ENCODE data around the gene AKNAD1. TPM values are rescaled to one million over a fixed set of nuclear protein-coding genes. Genes with fewer than 3 reads are reported as not detected.

AKNAD1 gene
- total RNA-seq, 2 donors from 2014 or later: not detected

DNA sequence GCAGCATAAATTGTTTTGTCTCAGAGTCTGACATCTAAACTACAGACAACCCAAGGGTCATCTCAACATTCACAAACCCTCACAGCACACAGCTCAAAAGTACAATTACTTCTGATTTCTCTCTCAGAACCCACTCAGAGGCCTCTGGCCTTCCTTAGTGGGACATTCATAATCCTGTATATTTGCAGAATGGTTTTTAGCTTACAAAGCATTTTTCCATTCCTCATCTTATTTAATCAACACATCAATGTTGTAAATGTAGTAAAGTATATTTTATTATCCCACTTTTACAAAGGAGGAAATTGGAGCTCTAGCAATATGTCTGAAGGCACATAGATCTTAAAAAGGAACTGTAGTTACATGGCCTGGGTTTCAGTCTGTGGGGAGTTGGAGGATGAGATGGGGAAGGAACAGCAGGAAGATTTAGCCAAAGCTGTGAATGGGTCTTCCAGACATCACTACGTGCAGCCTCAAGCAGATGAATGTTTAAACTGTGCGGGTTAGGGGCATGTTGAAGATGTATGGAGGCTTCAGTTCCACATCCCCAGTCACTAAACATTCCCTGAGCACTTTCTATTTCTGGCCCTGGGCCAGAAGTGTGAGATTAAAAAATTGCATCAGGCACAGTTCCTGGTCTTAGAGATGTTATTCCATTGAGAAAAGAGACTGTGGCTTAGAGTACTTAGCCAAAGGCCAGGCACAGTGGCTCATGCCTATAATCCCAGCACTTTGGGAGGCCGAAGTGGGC is 13.3 kb downstream of the AKNAD1 start:
- ATAC-seq: no peak

DNA sequence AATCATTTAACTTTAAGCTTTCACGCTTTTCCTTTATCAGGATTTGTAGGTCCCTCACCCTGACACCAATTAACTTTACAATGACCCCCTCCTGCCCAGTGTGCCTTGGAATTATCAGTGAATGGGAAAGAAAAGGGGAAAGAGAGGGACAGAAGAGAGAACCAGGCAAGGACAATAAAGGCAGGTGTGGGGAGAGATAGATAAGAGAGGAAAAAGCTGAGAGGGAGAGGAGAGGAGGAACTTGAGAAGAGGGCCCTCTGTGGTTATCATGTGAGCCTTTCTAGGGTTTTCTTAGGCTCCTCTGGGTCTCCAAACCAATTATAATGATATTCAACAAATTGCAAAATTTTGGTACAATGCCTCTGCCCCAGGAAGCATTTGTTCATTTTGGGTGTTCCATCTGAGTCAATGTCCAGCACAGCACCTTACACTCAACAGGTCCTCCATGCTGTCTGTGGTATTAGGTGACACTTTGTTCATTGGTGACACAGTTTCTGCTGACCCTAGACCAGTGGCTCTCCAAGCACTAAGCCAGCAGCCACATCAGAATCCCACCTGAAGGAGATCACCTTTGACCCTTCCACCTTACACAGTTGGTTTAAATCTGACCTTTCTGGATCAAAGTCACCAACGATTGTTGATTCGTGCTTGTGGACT is 14.2 kb downstream of the AKNAD1 start:
- intact Hi-C loops (cut with DNase I): loop anchor here in 1 of 2 donors (5.0 kb wide), 1 partner anchor 35 kb away; the partner anchor contains the start of gene GPSM2
- DNase-seq (no peak), ATAC-seq (no peak)

More for the DNA sequence above, 13.3 kb downstream of the AKNAD1 start:
- DNase-seq: no peak
- intact Hi-C loops (cut with DNase I): loop anchor here in 1 of 2 donors (5.0 kb wide), 1 partner anchor 34 kb away; the partner anchor contains the start of gene GPSM2

DNA sequence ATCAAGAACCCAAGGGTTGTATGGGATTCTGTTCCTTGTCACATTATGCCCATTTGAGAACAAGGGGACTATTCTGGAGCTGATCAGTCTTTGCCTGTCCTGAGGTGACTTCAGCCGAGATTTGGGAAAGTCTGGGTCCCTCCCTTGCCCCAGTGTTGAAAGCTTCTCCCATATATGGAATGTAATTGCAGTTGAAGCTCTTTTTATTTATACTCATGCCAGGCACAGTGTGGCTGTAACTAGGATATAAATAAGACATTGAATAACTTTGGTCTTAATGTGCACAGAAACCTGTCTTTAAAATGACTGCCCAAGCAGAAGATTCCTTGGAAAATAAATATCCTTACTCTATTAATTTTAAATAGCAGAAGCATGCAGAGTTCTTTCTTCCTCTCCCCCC is 15.2 kb downstream of the AKNAD1 start:
- ATAC-seq (peak; percentile 79 to 82), DNase-seq (no peak)
- intact Hi-C loops (cut with DNase I): loop anchor here in 1 of 2 donors (5.0 kb wide), 1 partner anchor 36 kb away; the partner anchor contains the start of gene GPSM2

DNA sequence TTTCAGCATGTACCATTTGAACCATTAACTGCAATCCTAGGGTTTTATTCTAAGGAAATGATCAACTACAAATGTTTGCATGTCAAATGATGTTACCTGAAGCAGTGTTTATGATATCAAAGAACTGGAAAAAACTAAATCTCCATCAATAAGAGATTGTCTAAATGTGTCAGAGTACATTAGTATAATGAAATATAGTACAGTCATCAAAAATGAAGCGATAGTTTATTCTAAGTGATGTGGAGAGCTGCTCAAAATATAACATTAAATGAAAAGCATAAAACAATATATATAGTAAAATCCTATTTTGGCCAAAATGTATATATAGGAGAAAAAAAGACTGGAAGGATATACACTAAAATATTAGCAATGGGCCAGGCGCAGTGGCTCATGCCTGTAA is 24.0 kb downstream of the AKNAD1 start:
- intact Hi-C loops (cut with DNase I): no loop called here
- no peak for DNase-seq
- ATAC-seq: no peak

DNA sequence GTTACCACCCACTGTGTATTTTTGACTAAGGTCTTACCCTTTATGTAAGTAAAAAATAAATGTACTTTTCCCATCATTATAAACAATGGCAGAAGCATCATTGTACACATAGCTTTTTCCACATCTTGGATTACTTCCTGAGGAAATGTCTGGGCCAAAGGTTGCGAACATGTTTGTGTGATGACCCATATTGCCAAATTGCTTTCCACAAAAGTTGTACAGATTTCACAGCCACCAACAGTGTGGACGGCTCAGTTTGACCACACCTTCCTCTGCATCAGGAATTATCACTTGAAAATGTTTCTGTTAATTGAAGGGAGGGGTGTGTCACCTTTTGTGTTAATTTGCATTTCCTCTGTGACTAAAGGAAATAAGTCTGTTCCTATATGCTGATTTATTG is 25.7 kb downstream of the AKNAD1 start:
- intact Hi-C loops (cut with DNase I): no loop called here
- DNase-seq (no peak), ATAC-seq (no peak)

DNA sequence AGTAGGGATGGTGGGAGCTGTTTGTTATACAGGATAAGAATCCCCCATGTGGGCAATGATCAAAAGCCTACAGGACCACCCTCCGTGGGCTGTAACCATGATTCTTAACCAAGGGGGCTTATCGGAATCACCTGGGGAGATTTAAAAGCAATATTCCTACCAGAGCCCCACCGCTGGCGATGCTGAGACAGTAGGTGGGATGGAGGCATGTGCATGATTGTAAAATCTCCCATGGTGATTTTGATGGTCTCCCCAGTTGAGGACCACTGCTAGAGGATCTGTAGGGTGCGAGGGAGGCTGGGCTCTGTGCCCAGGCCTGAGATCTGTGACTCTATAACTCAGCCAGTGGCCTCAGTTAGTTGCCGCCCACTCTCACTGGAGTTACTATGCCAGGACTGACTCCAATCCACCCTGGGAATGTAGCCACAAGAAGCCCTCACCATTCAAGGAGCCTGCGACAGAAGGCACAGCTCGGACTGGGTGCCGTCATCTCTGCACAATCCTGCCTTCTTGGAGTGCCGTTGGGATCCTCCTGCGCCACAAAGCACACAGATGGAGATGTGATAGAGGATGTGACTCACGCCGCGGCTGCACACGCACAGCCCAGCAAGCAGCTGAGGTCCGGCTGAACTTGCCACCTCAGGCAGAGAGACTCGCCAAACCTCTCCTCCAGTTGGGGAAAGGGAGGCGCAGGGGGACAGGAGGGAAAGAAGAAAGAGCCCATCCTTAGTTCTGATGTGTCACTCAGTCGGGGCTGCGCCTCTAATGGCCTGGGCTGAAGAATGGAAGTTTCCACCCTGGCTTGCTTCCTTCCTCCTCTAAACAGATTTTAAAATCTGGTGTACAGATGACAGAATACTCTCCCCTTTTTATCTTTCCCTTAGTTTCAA is 26.5 kb downstream of the AKNAD1 start:
- peak; percentile 86 for DNase-seq
- intact Hi-C loops (cut with DNase I): no loop called here

DNA sequence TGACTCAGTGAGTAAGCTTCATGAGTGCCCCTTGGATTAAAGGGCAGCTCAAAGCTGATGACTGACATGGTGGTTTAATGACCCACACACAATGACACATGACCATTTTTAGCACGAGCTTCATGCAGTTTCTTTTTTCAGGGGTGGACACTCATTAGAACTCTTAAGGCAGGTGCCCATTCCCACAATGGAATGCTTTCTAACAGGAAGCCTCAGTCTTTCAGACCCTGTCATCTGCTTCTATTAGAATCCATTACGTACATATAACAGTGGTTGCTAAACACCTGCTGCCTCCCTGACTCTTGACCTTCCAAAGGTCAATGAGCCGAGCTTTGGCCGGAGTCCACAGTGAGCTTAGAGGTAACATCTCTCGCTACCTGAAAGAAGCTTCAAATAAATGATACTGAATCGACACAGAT is 27.4 kb downstream of the AKNAD1 start:
- peak in 1 of 2 donors; percentile 59 for ATAC-seq

More for the DNA sequence above, 26.5 kb downstream of the AKNAD1 start:
- ATAC-seq: peak; percentile 58 to 85

DNA sequence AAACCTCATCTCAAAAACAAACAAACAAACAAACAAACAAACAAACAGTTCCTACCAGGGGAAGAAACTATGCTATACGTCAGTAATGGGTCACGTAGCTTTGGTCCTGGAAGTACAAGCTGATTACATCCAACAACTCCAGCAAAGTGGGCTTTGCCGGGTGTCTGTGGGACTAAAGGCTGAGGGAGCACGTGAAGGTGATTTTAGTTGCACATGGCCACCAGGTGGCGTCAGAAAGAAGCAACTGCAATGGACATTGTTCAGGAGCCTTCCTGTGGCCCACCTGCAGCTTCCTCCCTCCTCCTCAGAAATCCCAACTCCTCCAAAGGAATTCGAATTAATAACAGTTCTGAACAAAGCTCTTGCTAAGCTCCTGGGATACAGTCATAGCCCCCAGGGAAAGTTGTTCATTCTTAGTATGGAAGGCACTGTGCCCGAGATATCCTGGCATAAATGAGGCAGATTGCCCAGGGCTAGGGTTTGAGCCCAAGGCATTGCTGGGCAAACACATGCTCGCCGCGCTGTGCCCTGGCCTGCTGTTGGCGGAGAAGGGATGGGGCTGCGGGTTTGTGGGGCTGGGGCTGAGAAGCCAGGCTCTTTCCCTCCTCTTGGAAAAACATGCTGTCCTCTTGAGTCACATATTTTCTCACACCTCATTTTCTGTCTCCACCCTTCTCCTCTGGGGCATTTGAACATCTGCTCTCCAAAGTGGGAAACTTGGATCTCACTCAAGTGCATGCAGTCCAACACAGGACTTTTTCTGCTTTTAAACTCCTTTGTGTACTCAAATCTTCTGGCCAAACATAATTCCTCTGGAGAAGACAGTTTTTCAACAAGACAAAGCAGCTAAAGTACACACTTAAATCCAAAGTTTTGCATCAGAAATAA is 28.6 kb downstream of the AKNAD1 start:
- ATAC-seq (peak; percentile 81 to 82), DNase-seq (peak; percentile 83)
- intact Hi-C loops (cut with DNase I): loop anchor here in 1 of 2 donors (5.0 kb wide), 1 partner anchor 69 kb away; no protein-coding TSS in a partner anchor

More for the DNA sequence above, 27.4 kb downstream of the AKNAD1 start:
- DNase-seq: peak; percentile 30
- intact Hi-C loops (cut with DNase I): loop anchor here in 1 of 2 donors (5.0 kb wide), 1 partner anchor 68 kb away; no protein-coding TSS in a partner anchor

DNA sequence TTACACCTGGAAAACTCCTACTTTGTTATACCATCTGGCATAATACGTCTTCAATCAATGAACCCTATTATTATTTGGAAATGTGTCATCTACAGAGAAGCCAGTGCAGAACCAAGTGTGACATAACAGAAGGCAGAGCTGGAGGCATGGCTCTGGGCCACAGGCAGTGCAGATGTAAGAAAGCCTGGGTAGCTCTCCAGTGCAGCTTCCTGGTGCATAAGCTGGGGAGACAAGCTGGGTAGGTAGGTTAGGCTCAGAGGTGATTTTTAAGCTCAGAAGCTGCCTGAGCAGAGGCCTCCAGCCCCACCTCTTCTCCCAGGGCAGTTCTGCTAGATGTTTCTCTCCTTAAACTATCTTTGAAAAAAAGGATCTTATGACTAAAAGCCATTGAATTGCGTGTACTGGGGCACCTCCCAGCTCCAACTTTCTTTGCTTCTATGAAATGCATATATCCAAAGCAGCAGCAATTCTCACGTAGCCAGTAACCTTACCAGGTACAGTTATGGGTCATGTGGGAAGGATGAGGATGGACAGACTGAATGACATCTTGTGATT is 30.7 kb downstream of the AKNAD1 start:
- ATAC-seq: no peak
- no peak for DNase-seq
- intact Hi-C loops (cut with DNase I): loop anchor here (1.0 to 5.0 kb wide), 2 partner anchors 71 to 72 kb away; no protein-coding TSS in a partner anchor

DNA sequence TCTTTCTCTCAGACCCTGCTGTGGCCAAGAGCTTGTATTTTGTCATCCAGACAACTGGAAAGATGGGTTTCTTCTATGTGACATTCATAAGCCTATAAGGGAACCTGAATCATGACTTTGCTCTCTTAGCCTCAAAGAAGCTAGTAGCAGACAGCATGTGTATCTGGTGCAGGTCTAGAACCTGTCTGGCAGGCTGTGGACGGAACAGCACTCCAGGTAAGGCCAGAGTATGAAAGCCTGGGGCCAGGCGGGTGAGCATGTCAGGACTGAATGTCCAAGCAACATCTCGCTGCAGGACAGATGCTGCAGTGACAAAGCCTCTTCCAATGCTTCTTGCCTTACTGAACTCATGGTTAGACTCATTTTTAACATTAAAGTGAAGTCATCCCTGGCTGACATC is 32.8 kb downstream of the AKNAD1 start:
- ATAC-seq (no peak), DNase-seq (no peak)
- intact Hi-C loops (cut with DNase I): no loop called here

DNA sequence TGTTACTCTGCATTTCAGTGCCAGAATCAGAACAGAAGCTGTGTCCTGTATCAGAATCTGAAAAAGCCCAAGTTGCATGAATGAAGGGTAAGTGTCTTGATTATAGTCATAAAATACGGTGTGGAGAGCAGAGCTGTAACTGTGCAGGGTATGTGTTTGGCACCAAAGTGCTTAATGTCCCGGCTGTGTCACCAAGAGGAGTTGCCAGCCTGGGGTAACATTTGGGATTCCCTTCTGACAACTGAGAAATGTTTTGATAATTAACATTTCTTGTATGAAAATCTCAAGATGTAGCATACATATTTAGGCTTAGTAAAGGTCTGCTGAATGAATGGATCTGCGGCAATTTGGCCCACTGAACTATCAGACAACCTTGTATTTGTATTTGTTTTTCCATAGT is 33.3 kb downstream of the AKNAD1 start:
- DNase-seq (no peak), ATAC-seq (no peak)
- intact Hi-C loops (cut with DNase I): no loop called here

DNA sequence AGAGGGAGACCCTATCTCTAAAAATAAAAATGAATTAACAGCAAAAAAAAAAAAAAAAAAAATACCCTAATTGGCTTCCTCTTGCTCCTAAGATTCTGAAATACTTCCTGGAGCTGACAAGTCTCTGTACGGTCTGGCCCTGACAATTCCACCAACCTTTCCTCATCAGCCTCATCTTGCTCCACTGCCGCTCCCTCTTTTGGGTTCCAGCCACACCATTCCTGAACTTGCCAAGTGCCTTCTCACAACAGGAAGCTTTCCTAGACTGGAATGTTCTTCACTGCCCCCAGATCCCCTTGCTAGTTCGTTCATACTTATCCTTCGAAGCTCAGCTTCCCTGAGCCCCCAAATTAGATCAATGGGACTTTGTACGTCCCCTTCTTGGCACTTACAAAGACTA is 37.0 kb downstream of the AKNAD1 start:
- ATAC-seq (no peak), DNase-seq (no peak)
- intact Hi-C loops (cut with DNase I): no loop called here

DNA sequence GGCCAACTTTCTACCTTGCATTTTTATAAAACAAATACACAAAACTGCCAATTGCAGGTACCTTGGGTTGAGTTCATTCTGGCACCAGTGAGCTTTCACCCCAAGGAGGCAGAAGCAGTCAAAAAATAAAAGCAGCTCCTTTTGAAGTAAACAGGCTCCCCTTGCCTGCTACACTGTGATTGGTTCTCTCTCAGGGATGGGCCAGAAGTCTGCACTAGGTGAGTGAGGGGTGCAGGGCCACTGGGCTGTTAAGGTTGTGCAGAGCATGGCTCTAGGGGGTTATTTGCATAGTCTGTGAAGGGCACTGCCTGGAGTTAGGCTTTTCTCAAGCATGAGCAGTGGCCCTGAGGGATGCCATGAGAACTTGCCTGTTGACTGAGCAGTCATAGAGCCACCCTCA is 39.1 kb downstream of the AKNAD1 start:
- DNase-seq (no peak), ATAC-seq (no peak)
- intact Hi-C loops (cut with DNase I): no loop called here

DNA sequence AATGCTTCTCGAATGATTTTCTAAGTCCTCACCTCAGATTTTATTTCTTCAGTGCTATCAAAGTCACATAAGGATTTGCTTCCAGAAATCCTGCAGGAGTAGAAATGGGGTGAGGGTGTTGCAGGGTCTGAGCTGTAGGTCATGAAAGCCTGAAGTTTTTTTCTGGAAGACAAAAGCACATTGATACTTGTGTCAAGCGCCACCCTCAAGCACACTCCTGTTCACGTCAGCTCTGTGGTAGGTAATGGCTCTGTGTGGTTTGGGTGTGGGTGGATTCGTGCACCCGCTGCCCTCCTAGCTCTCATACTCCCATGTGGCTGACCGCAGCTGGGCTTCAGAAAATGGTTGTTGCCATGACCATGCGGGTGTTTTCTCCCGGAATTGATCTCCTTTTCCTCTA is 39.9 kb downstream of the AKNAD1 start:
- peak in 1 of 2 donors; percentile 69 for ATAC-seq
- no peak for DNase-seq
- intact Hi-C loops (cut with DNase I): no loop called here

DNA sequence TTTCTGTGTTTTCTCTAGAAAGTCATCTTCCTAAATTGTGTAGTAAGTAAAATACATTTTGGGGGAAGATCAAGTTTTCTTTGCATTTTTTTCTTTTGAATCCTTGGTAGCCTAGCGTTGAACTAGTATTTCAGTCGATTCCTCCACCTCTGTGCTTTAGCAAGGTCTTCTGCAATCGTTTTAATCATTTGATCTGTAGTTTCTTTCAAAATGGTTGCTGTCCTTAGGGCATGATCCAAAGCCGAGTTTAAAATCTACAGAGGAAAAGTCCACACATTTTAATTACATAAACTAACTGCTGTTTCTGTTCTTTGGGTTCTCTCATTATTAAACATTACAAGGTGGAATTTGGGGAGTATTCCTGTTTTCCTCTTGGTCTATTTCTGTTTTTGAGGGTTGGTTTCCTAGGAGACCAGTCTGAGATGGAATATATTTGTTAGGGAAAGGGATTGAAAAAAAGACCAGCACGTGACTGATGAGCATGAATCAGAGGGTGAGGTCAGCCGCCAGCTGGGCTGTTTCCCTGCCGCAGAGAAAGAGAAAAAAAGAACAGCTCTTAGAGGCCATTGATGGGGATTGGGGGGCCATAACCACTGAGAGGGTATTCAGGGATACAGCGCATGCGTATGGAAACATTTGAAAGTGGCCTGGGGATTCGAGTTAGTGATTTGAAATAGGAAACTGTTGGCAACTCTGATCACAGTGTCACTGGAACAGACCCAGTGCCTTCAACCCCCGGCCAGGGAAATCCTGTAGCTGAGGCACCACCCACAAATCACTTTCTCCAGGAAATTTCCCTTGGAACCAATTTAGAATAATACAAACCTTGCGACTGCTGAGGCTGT is 40.6 kb downstream of the AKNAD1 start:
- intact Hi-C loops (cut with DNase I): no loop called here
- ATAC-seq (peak; percentile 84 to 91), DNase-seq (peak; percentile 74)

DNA sequence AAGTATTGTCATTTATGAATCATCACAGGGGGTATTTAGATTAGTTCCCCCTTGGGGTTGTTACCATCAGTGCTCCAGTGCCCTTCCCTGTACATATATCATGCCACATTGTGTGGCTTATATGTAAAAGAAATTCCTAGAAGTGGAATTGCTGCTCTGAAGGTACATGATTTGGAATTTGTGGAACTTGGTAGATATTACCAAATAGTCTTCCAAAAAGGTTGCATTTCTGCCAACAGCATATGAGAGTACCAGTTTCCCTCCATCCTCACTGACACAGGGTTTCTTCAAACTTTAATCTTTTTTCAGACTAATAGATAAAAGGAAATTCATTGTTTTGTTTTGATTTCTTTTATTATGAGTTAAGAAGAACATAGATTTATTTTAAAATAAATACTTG is 41.3 kb downstream of the AKNAD1 start:
- intact Hi-C loops (cut with DNase I): no loop called here

More for the DNA sequence above, 41.3 kb downstream of the AKNAD1 start:
- DNase-seq: no peak
- no peak for ATAC-seq

Data from left cardiac atrium (tissue), 4 donors.